Activated T-cell treated with anti-CD3 and anti-CD28 coated beads, Interleukin-2, amount 50 U/mL, for 72 hours (primary cell): ENCODE results near the gene CLBA1. TPM values are rescaled to one million over a fixed set of nuclear protein-coding genes. Genes with fewer than 3 reads are reported as not detected.
A peak's percentile ranks its signal among the peaks of the same experiment; 100 is the strongest.

Source experiments
- ATAC-seq, 2 donors: fragments of 150-1000 bp; cut with Tn5 transposase; replicated peaks in 1 of 2; 2 replicates each; pipeline ENCODE4 v1.10.0; 2021; ENCODE audit warnings: moderate library complexity in 2 of 2, mild to moderate bottlenecking in 1 of 2
- DNase-seq, 2 donors: peaks; one replicate each; pipeline ENCODE4 v3.0.0; 2021 to 2022; ENCODE audit warnings: mixed read lengths in 1 of 2
- H3K27ac Mint-ChIP-seq: one replicate; pipeline ENCODE4 v1.8.0; 2022; ENCODE audit warnings: mild to moderate bottlenecking, moderate library complexity, mixed read lengths
- H3K27me3 Mint-ChIP-seq: one replicate; pipeline ENCODE4 v1.8.0; 2022; ENCODE audit warnings: low read depth, mixed read lengths
- H3K36me3 Mint-ChIP-seq, 2 donors: one replicate each; pipeline ENCODE4 v1.8.0; 2022; ENCODE audit warnings: mixed read lengths in 2 of 2, mild to moderate bottlenecking in 1 of 2; ENCODE audit not compliant: insufficient read depth in 2 of 2
- H3K4me1 Mint-ChIP-seq: one replicate; pipeline ENCODE4 v1.8.0; 2022; ENCODE audit warnings: low read depth, mixed read lengths
- H3K4me3 Mint-ChIP-seq, 2 donors: one replicate each; pipeline ENCODE4 v1.8.0; 2022; ENCODE audit warnings: mild to moderate bottlenecking in 2 of 2, mixed read lengths in 2 of 2, moderate library complexity in 2 of 2
- H3K9me3 Mint-ChIP-seq, 2 donors: one replicate each; pipeline ENCODE4 v1.8.0; 2022; ENCODE audit warnings: mixed read lengths in 2 of 2
- total RNA-seq, 2 donors: library from RNA; stranded (reverse); gene quantifications; one replicate each; pipeline ENCODE4 v1.2.3, GENCODE V29; 2022

CLBA1 gene
- total RNA-seq: under 1 TPM; 0.79 to 0.93 TPM

DNA sequence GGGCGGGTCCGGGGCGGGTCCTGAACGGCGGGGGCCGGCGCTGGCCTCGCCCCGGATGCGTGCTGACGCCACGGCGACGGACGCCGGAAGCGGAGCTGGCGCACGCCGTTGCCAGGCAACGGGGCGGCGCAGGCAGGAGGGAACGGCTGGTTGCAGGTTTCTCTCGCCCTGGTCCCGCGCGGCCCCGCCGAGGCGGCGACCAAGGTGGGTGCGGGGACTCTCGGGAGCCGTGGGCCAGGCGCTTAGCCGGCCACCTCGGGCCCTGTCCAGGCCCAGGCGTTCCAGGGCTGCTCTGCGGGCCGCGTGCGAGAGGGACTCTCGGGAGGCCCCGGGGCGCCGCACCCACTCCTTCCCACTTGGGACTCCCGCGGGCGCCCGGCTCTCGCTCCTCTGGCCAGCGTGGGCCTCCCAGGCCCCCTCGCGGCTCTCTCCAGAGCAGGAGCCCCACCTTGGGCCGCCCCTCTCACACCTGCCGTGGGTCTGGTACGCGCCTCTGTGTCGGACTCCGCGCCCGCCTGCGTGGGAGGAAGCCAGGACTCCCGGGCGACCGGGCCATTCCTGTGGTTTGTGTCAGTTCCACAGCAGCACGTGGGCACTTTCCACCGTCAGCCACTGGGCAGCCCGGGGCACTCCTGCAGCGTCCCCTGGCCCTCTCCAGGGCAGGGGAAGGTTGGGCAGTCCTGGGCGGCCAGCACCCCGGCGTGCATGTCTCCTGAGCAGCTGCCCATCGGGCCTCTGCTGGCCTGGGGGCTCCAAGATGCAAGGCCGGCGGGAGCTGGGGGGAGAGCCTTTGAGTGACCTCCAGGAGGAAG lies at the start of gene CLBA1:
Gene CLBA1 (plus strand): TSS at position 114 of the 812 bp plus-strand sequence. CDS start 644 bp downstream, at position 758.
- peak; percentile 89 to 91 for DNase-seq
- no peaks in the 10 kb centered on the region for H3K36me3 Mint-ChIP-seq
- no peaks in the 10 kb centered on the region for H3K9me3 Mint-ChIP-seq
- H3K4me3 Mint-ChIP-seq: peak within 1 kb of the TSS; percentile 75 to 76
- H3K4me1 Mint-ChIP-seq: peaks cover 16% of the 10 kb centered on the region
- H3K27me3 Mint-ChIP-seq: no peaks in the 10 kb centered on the region
- no peak within 1 kb of the TSS for H3K27ac Mint-ChIP-seq
- ATAC-seq: peak; percentile 97

GRCh38 chr14:104935955-104936354 lies 49.6 kb upstream of the CLBA1 start:
- H3K9me3 Mint-ChIP-seq: no peaks in the 10 kb centered on the region
- H3K36me3 Mint-ChIP-seq: no peaks in the 10 kb centered on the region
- peaks cover 5% of the 10 kb centered on the region for H3K4me1 Mint-ChIP-seq
- peaks cover 29% of the 10 kb centered on the region for H3K27me3 Mint-ChIP-seq
- DNase-seq (no peak), ATAC-seq (no peak)
- no peak overlapping the region for H3K27ac Mint-ChIP-seq
- no peak overlapping the region for H3K4me3 Mint-ChIP-seq

GRCh38 chr14:104936361-104937155 lies 49.0 kb upstream of the CLBA1 start:
- Mint-ChIP-seq H3K4me3 (no peak overlapping the region), H3K27ac (no peak overlapping the region), H3K27me3 (peaks cover 29% of the 10 kb centered on the region), H3K36me3 (no peaks in the 10 kb centered on the region), H3K9me3 (no peaks in the 10 kb centered on the region), H3K4me1 (peaks cover 5% of the 10 kb centered on the region)
- DNase-seq (no peak), ATAC-seq (no peak)

DNA sequence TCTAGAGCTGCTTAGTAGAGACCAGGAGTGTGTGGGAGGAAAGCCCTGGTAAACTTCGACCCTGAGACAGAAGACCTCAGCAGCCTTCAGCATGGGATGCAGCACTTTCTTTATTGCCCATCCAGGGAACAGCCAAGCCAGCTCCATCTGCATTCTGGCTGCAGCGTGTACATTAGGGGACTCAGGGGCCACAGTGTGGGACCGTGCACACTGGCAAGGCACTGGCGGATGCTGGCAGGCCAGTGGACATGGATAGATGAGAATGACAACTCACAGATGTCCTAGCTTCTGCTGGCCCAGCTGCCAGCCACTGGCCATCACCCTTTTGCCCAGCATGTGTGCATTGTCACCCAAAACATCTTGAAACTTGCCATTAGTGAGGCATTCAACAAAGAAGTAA lies 48.4 kb upstream of the CLBA1 start:
- no peak for DNase-seq
- no peaks in the 10 kb centered on the region for H3K36me3 Mint-ChIP-seq
- H3K4me3 Mint-ChIP-seq: no peak overlapping the region
- H3K9me3 Mint-ChIP-seq: no peaks in the 10 kb centered on the region
- no peak for ATAC-seq
- H3K27me3 Mint-ChIP-seq: peaks cover 29% of the 10 kb centered on the region
- no peak overlapping the region for H3K27ac Mint-ChIP-seq
- H3K4me1 Mint-ChIP-seq: peaks cover 5% of the 10 kb centered on the region

DNA sequence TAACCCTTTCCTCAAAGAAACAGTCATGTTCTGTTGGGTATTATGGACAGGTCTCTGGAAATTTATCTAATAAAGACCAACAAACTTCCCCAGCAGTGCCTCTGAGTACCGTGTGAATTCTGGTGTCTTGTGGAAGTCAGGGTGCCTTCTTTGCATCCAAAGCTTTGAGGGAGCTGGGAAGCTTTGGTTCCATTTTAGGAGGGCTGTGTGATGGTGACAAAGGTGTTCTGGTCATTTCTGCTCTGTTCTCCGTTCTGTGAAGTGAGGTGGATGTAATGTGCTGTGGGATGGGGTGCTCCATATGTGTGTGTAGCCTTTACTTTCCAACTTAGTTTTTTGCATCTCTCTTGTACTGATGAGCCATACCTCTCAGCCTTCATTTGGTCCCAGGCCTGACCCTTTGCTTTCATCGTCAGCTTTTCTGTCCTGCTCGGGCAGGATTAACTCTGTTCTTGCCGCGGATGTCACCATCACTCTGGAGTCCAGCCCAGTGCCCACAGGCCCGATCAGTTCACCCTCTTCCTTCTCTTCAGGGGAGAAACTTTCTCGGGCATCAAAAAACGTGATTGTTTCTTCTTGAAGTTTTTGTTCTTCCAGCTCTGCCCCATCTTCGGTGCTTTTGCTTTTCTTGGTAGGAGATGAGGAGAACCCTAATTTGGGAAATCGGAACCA lies 47.8 kb upstream of the CLBA1 start:
- H3K27me3 Mint-ChIP-seq: peaks cover 29% of the 10 kb centered on the region
- ATAC-seq: no peak
- peaks cover 5% of the 10 kb centered on the region for H3K4me1 Mint-ChIP-seq
- no peak for DNase-seq
- no peaks in the 10 kb centered on the region for H3K36me3 Mint-ChIP-seq
- no peak overlapping the region for H3K4me3 Mint-ChIP-seq
- H3K9me3 Mint-ChIP-seq: no peaks in the 10 kb centered on the region
- no peak overlapping the region for H3K27ac Mint-ChIP-seq

GRCh38 chr14:104938436-104938835 lies 47.2 kb upstream of the CLBA1 start:
- DNase-seq (no peak), ATAC-seq (no peak)
- no peaks in the 10 kb centered on the region for H3K9me3 Mint-ChIP-seq

GRCh38 chr14:104938960-104939359 lies 46.6 kb upstream of the CLBA1 start:
- Mint-ChIP-seq H3K27me3 (peaks cover 29% of the 10 kb centered on the region), H3K27ac (no peak overlapping the region)

More at GRCh38 chr14:104938436-104938835, 47.2 kb upstream of the CLBA1 start:
- Mint-ChIP-seq H3K4me1 (peaks cover 5% of the 10 kb centered on the region), H3K4me3 (no peak overlapping the region), H3K27me3 (peaks cover 29% of the 10 kb centered on the region), H3K36me3 (no peaks in the 10 kb centered on the region), H3K27ac (no peak overlapping the region)

GRCh38 chr14:104939666-104940410 lies 45.8 kb upstream of the CLBA1 start:
- DNase-seq (no peak), ATAC-seq (no peak)
- Mint-ChIP-seq H3K27ac (no peak overlapping the region), H3K4me1 (no peaks in the 10 kb centered on the region), H3K36me3 (no peaks in the 10 kb centered on the region), H3K4me3 (no peak overlapping the region), H3K9me3 (no peaks in the 10 kb centered on the region), H3K27me3 (peaks cover 21% of the 10 kb centered on the region)

More at GRCh38 chr14:104938960-104939359, 46.6 kb upstream of the CLBA1 start:
- H3K4me3 Mint-ChIP-seq: no peak overlapping the region
- no peaks in the 10 kb centered on the region for H3K36me3 Mint-ChIP-seq
- DNase-seq: no peak
- no peaks in the 10 kb centered on the region for H3K9me3 Mint-ChIP-seq
- no peak for ATAC-seq
- peaks cover 5% of the 10 kb centered on the region for H3K4me1 Mint-ChIP-seq

DNA sequence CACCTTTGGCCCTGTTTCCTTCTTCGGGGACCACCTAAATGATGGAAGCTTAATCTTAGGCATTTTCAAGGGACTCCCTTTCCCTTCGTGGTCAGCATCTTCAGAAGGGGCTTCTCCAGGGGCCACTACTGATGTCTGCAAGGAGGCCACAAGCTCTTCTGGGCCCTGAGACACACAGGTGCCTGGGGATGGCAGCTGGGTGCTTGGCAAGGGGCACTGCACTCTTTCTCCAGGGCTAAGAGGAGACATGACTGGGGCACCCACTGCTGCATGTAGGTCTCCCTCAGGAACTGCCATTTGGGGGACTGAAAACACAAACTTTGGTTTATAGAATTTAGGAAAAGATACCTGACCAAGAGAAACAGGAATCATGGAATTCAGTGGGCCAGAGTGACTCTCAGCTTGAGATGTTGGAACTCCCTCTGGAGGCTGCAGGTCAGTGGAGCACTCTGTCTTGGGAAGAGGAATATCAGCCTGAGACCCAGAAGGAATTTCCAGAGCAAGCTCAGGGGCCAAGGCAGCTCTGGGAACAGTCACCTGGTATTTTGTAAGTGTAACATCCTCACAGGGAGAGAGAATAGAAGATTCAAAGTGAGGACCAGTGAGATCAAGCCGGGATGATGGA lies 45.0 kb upstream of the CLBA1 start:
- H3K4me3 Mint-ChIP-seq: no peak overlapping the region
- H3K36me3 Mint-ChIP-seq: no peaks in the 10 kb centered on the region
- DNase-seq (no peak), ATAC-seq (no peak)
- no peaks in the 10 kb centered on the region for H3K9me3 Mint-ChIP-seq
- no peaks in the 10 kb centered on the region for H3K4me1 Mint-ChIP-seq
- no peak overlapping the region for H3K27ac Mint-ChIP-seq
- peaks cover 13% of the 10 kb centered on the region for H3K27me3 Mint-ChIP-seq

DNA sequence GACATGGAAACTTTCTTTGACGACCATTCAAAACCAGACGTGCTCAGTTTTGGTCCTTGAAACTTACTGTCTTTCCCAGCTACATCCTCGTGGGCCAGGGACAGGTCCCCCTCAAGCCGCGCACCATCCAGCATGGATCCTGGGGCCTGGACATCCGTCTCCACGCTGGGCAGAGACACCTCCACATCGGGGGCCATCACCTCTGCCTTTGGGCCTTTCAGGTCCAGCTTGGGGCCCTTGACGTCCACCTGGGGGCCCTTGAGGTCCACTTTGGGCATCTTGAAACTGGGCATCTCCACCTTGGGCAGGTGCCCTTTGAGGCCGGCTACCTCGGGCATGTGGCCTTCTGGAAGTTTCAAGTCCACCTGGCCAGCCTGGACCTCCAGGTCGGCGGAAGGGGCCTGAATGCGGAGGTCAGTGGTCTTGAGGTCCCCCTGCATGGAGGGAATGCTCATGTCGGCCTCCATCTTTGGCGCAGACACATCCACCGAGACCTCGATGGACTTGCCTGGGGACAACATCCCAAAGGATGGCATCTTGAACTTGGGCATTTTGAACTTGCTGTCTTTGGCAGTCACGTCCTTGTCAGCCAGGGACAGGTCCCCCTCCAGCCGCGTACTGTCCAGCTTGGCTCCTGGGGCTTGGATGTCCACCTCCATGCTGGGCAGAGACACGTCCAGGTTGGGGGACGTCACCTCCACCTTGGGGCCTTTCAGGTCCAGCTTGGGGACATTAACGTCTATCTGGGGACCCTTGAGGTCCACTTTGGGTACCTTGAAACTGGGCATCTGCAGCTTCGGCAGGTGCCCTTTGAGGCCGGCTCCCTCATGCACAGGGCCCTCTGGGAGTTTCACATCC lies 43.9 kb upstream of the CLBA1 start:
- DNase-seq (no peak), ATAC-seq (no peak)
- no peak overlapping the region for H3K4me3 Mint-ChIP-seq
- peaks cover 12% of the 10 kb centered on the region for H3K27me3 Mint-ChIP-seq
- H3K27ac Mint-ChIP-seq: no peak overlapping the region
- H3K9me3 Mint-ChIP-seq: no peaks in the 10 kb centered on the region
- no peaks in the 10 kb centered on the region for H3K4me1 Mint-ChIP-seq
- no peaks in the 10 kb centered on the region for H3K36me3 Mint-ChIP-seq

- no peaks in the 10 kb centered on the region for H3K4me1 Mint-ChIP-seq
- H3K4me3 Mint-ChIP-seq: no peak overlapping the region
- no peak for ATAC-seq
- H3K36me3 Mint-ChIP-seq: no peaks in the 10 kb centered on the region
- H3K27me3 Mint-ChIP-seq: peaks cover 12% of the 10 kb centered on the region
- no peaks in the 10 kb centered on the region for H3K9me3 Mint-ChIP-seq
- DNase-seq: no peak
- H3K27ac Mint-ChIP-seq: no peak overlapping the region
These were observed 43.0 kb upstream of the CLBA1 start for GRCh38 chr14:104942586-104942985.
